HFF-Myc (cell line): Measurements from ENCODE around the gene BIRC7.

ENCODE experiments used
- DNase-seq: peaks from one replicate; pipeline ENCODE4 v3.0.0-alpha.2; 2011; ENCODE audit warnings: low read depth; ENCODE audit errors: extremely low read depth
- H3K4me3 ChIP-seq: replicated peaks from 2 replicates; pipeline ENCODE4 v1.5.1; 2011; ENCODE audit warnings: low read depth, mild to moderate bottlenecking, control low read depth, low read length
- CTCF ChIP-seq: IDR thresholded peaks from 2 replicates; pipeline ENCODE4 v1.5.1; 2012; ENCODE audit warnings: mild to moderate bottlenecking, low read depth, low read length, control low read depth; ENCODE audit errors: missing control alignments

Gene BIRC7

GRCh38 chr20:63215101-63216040, 20.3 kb upstream of the BIRC7 start:
- DNase-seq, result no peak
- peak; percentile 65 for TF ChIP-seq CTCF
- H3K4me3 ChIP-seq, result peak overlapping the region; percentile 83

- no peak for TF ChIP-seq CTCF
- peak within 1 kb of the TSS; percentile 83 for H3K4me3 ChIP-seq
- peak; percentile 78 for DNase-seq
Observed at GRCh38 chr20:63216041-63216848, 19.5 kb upstream of the BIRC7 start, which contains the start of gene YTHDF1. YTHDF1 (minus strand) TSS chr20:63216131; CDS start chr20:63215892, 239 bp downstream.

GRCh38 chr20:63216849-63217471, 18.7 kb upstream of the BIRC7 start:
- DNase-seq, result no peak
- no peak for TF ChIP-seq CTCF
- H3K4me3 ChIP-seq, result peak overlapping the region; percentile 83

GRCh38 chr20:63217706-63218105, 18.0 kb upstream of the BIRC7 start:
- TF ChIP-seq CTCF, result no peak
- H3K4me3 ChIP-seq, result no peak overlapping the region
- no peak for DNase-seq

- no peak overlapping the region for H3K4me3 ChIP-seq
- no peak for TF ChIP-seq CTCF
- no peak for DNase-seq
Observed at GRCh38 chr20:63218701-63219446, 16.8 kb upstream of the BIRC7 start.

GRCh38 chr20:63219447-63219821, 16.3 kb upstream of the BIRC7 start:
- no peak overlapping the region for H3K4me3 ChIP-seq
- no peak for TF ChIP-seq CTCF
- DNase-seq, result no peak
